B cell (primary cell): ENCODE results near the gene UTP4. TPM values are rescaled to one million over a fixed set of nuclear protein-coding genes. Genes with fewer than 3 reads are reported as not detected.

ENCODE experiments used
- ATAC-seq: fragments of 200-7000 bp; cut with Tn5 transposase; one replicate; pipeline ENCODE4 v1.10.0; 2021; ENCODE audit warnings: low read depth, mild to moderate bottlenecking, moderate number of reproducible peaks, moderate library complexity
- CTCF ChIA-PET: fragments of 350-600 bp; sonication (Branson Sonifier 250); formaldehyde crosslinking; loops from one replicate; lab custom pipeline; 2021; ENCODE audit warnings: antibody characterized with exemption, inconsistent platforms; lab: Charles Lee
- POLR2A ChIA-PET: fragments of 350-600 bp; sonication (Branson Sonifier 250); formaldehyde crosslinking; loops from one replicate; lab custom pipeline; 2021; ENCODE audit warnings: antibody characterized with exemption; lab: Charles Lee
- DNase-seq: peaks from one replicate; pipeline ENCODE4 v3.0.0; 2013
- H2AFZ ChIP-seq: 2 replicates; pipeline ENCODE4 v1.6.1; 2012; ENCODE audit warnings: mild to moderate bottlenecking, low read depth, low read length; ENCODE audit not compliant: insufficient read depth, poor library complexity, severe bottlenecking
- H3K27ac ChIP-seq, 2 donors: 1 replicate in 1 of 2; 2 replicates in 1 of 2; pipeline ENCODE4 v1.5.1; 2012 to 2013; ENCODE audit warnings: low read length in 2 of 2, mild to moderate bottlenecking in 2 of 2, moderate library complexity in 1 of 2
- H3K27me3 ChIP-seq, 4 experiments: fragments of 200-600 bp in 1 of 4; sonication (generic) in 1 of 4; replicated peaks in 1 of 4; 1 replicate in 2 of 4; 2 replicates in 2 of 4; pipeline versions ENCODE4 v1.6.1 to v1.7.0; 2013 to 2016; ENCODE audit warnings: low read length in 3 of 4, mild to moderate bottlenecking in 2 of 4, mixed read lengths in 1 of 4, moderate library complexity in 1 of 4; ENCODE audit not compliant: insufficient read depth in 4 of 4, control insufficient read depth in 3 of 4; ENCODE audit errors: control extremely low read depth in 1 of 4
- H3K36me3 ChIP-seq, 2 experiments: replicated peaks in 1 of 2; 1 replicate in 1 of 2; 2 replicates in 1 of 2; pipeline versions ENCODE4 v1.6.1 to v1.7.1; 2013; ENCODE audit warnings: low read length in 1 of 2; ENCODE audit not compliant: insufficient read depth in 2 of 2, control insufficient read depth in 1 of 2; ENCODE audit errors: control extremely low read depth in 1 of 2, extremely low read depth in 1 of 2
- H3K4me1 ChIP-seq, 2 donors: fragments of 200-600 bp in 1 of 2; sonication (generic) in 1 of 2; 1 replicate in 1 of 2; 2 replicates in 1 of 2; pipeline versions ENCODE4 v1.5.1 to v1.6.1; 2013 to 2017; ENCODE audit warnings: low read length in 2 of 2; ENCODE audit not compliant: control insufficient read depth in 2 of 2, insufficient read depth in 2 of 2
- H3K4me2 ChIP-seq: replicated peaks from 2 replicates; pipeline ENCODE3; 2012; ENCODE audit warnings: mild to moderate bottlenecking, low read depth, low read length; ENCODE audit not compliant: poor library complexity, severe bottlenecking
- H3K4me3 ChIP-seq, 5 experiments: fragments of 200-600 bp in 1 of 5; sonication (generic) in 1 of 5; 1 replicate in 3 of 5; 2 replicates in 2 of 5; pipeline versions ENCODE4 v1.5.1 to v1.7.0; 2011 to 2016; ENCODE audit warnings: low read length in 4 of 5, mild to moderate bottlenecking in 4 of 5, low read depth in 2 of 5, control low read depth in 1 of 5, moderate library complexity in 1 of 5; ENCODE audit not compliant: insufficient read depth in 1 of 5; ENCODE audit errors: control extremely low read depth in 1 of 5, extremely low read depth in 1 of 5
- H3K79me2 ChIP-seq: fragments of 200-600 bp; sonication (generic); one replicate; pipeline ENCODE4 v1.6.0; 2016; ENCODE audit warnings: low read length; ENCODE audit not compliant: control insufficient read depth, insufficient read depth
- H3K9ac ChIP-seq: fragments of 200-600 bp; sonication (generic); 2 replicates; pipeline ENCODE4 v1.6.1; 2017; ENCODE audit warnings: mild to moderate bottlenecking, low read length, moderate library complexity
- H3K9me3 ChIP-seq, 3 donors: one replicate each; pipeline versions ENCODE4 v1.6.1 to v1.7.1; 2013; ENCODE audit warnings: low read length in 2 of 3; ENCODE audit not compliant: control insufficient read depth in 2 of 3, insufficient read depth in 1 of 3; ENCODE audit errors: control extremely low read depth in 1 of 3
- H4K20me1 ChIP-seq: 2 replicates; pipeline ENCODE4 v1.6.0; 2012; ENCODE audit warnings: mild to moderate bottlenecking, low read length; ENCODE audit not compliant: insufficient read depth, control insufficient read depth, poor library complexity, severe bottlenecking
- H3K27ac Mint-ChIP-seq: one replicate; pipeline ENCODE4 v1.8.0; 2021; ENCODE audit warnings: mixed read lengths
- H3K27me3 Mint-ChIP-seq: one replicate; pipeline ENCODE4 v1.8.0; 2021; ENCODE audit warnings: mixed read lengths
- H3K4me1 Mint-ChIP-seq: one replicate; pipeline ENCODE4 v1.8.0; 2021; ENCODE audit warnings: mixed read lengths
- H3K4me3 Mint-ChIP-seq: one replicate; pipeline ENCODE4 v1.8.0; 2021; ENCODE audit warnings: mixed read lengths
- H3K9me3 Mint-ChIP-seq: one replicate; pipeline ENCODE4 v1.8.0; 2022; ENCODE audit warnings: mixed read lengths; ENCODE audit not compliant: insufficient read depth
- CTCF ChIP-seq: fragments of 200-600 bp; IDR thresholded peaks from one replicate; pipeline ENCODE4 v1.8.0; 2022; ENCODE audit warnings: antibody characterized with exemption, mild to moderate bottlenecking
- EZH2 ChIP-seq: IDR thresholded peaks from 2 replicates; pipeline ENCODE4 v1.6.1; 2012; ENCODE audit warnings: borderline replicate concordance, low read depth, mild to moderate bottlenecking, moderate library complexity, low read length; ENCODE audit not compliant: insufficient read depth, poor library complexity, severe bottlenecking
- WGBS: methylation state at CpG from one replicate; pipeline ENCODE4 v1.1.5; 2013; ENCODE audit warnings: missing lambda C conversion rate; ENCODE audit not compliant: insufficient coverage; 5-methylcytosine and 5-hydroxymethylcytosine counted together
- intact Hi-C: fragments of 100-400 bp; cut with micrococcal nuclease; formaldehyde crosslinking; loops from one replicate; pipeline ENCODE4 v1.10.0; 2022
- polyA plus RNA-seq: library from polyadenylated mRNA; depleted of rRNA; stranded (reverse); fragments of >200 nt; gene quantifications from 2 replicates; pipeline ENCODE4 v1.2.3, GENCODE V29; 2012
- total RNA-seq, 2 donors: library from RNA; stranded (reverse); fragments of 120-200 nt in 1 of 2; gene quantifications; 1 replicate in 1 of 2; 2 replicates in 1 of 2; pipeline versions ENCODE4 v1.2.3 to v1.2.4, GENCODE V29; 2013 to 2022

UTP4 gene
- total and polyA plus RNA-seq, 2 donors (not counting 1 experiment from before 2014, with no cell fraction given) = 24.3 to 30.1 TPM

GRCh38 chr16:69166221-69166833 lies 33.9 kb downstream of the UTP4 start:
- Histone ChIP-seq H3K79me2 (no peaks in the 10 kb centered on the region), H3K27ac (no peak overlapping the region), H2AFZ (no peak overlapping the region), H4K20me1 (no peaks in the 10 kb centered on the region), H3K4me1 (peaks cover 6% of the 10 kb centered on the region in 2 donors), H3K4me2 (no peak overlapping the region), H3K4me3 (no peak overlapping the region), H3K36me3 (peaks cover 3 to 46% of the 10 kb centered on the region in 2 experiments), H3K27me3 (no peaks in the 10 kb centered on the region), H3K9me3 (no peaks in the 10 kb centered on the region), H3K9ac (no peak overlapping the region)
- CTCF ChIA-PET = interaction anchor here (0.8 to 1.8 kb wide), 2 partner anchors 14 to 17 kb away, joined by 3 to 4 read pairs; no protein-coding TSS in a partner anchor
- H3K27me3 Mint-ChIP-seq = no peaks in the 10 kb centered on the region
- H3K9me3 Mint-ChIP-seq = no peaks in the 10 kb centered on the region
- intact Hi-C loops = no loop called here
- DNase-seq (no peak), ATAC-seq (no peak)
- no peak overlapping the region for H3K4me3 Mint-ChIP-seq
- POLR2A ChIA-PET = no interaction called here
- peaks cover 13% of the 10 kb centered on the region for H3K4me1 Mint-ChIP-seq
- TF ChIP-seq EZH2 (no peak), CTCF (no peak)
- H3K27ac Mint-ChIP-seq = no peak overlapping the region
- 89% methylated on average over 6 of the region's 8 CpGs for WGBS
